GM18508 (cell line): ENCODE results near the gene BCOR.

Experiments used
- ATAC-seq: cut with Tn5 transposase; IDR thresholded peaks from one replicate; pipeline ENCODE4 v1.9.1; 2021; ENCODE audit warnings: moderate number of reproducible peaks; ENCODE audit not compliant: insufficient read depth, unreplicated experiment

BCOR gene

DNA sequence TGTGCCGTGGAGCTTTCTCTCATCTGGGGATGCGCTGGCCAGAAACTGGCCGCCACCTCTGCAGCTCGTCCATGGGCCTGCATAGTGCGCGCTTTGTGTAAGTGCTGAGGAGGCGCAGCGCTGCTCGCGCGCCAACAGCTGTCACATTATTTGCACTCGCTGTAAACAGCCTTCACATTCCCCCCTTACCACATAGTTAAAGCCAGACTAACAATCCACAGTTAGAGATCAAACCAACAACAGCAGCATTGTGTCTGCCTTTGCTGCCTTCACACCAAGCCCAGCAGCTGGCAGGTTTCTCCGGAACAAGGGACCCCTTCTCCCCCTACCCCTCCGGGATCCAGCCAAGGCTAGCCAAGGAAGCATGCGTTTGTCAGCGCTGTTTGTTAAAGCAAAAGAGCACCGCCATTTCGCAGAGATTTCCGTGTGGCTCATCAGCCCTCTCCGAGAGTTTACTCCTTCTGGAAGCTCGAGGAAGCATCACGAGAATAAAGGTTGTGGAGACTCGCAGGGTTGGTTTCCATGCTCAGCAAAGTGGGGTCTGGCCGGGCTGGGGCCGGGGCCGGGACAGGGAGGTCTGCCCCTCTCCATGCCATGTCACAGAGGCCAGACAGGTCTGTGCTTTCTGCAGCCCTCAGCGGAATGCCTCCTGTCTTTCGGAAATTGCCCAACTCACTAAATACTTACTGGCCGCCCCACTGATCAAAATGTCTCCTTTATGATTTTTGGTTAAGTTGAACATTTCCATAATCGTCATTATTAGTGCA lies 11.0 kb downstream of the BCOR start:
- no peak for ATAC-seq

DNA sequence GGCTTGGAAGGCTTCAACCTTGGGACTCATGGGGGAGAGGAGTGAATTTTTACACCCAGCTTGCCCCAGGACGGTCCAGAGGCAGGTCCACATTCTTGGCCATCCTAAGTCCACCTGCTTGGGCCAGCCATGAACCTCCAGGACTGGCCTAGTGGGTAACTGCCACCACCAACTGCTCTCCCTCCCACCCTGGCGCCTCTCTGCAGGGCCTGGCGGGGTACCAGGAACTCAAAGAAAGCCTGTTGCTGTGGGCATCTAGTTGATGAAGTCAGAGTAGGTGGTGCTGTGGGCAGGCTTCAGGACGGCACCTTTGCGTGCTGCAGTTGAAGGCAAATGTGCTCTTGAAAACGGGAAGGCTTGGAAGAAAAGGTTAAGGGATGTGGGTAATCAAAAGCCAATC lies 12.0 kb downstream of the BCOR start:
- ATAC-seq, result no peak

DNA sequence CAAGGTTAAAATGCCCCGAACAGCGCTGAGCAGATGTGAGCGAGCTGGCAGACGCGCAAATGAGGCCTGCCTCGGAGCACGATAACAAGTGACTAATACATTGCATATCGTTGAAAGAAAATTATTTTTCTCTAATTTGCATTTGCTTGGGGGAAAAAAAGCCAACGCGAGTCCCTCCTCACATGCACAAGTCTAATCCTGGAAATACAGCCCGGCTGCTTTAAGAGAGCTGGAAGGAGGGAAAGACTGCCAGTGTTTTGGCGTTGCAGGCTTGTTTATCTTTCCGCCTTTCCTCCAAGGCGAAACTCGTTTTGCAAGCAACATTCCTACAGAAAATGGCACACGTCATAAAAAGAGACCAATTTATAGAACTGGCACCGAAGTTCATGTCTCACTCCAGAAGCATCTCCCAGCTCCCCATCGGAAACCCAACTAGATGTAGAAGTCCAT lies 12.6 kb downstream of the BCOR start:
- ATAC-seq, result no peak

DNA sequence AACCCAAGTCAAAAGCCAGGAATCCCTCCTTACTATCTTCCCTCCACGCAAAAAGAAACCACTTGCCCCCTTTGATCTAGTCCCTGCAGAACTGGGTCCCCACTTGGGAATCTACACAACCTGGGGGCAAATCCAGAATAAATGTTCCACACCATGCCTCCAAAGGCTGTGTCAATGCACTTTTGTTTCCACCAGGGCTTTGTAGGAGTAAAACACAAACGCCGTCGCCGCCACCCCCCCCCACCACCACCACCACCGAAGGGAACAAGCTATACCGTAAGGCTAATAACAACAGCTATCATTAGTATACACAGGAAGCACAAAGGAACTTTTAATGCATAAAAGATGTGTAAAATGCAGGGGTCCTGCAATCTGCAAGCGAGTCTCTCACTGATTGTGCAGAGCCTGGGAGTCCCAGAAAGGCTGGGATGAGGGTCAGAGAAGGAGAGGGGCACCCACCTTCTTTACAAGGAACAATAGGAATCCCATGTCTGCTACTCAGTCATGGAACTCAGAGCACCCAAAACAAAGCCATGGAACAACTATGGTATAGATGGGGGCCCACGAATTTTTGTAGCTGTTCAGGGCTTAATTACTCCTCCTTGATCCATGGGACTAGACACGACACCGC lies 13.2 kb downstream of the BCOR start:
- no peak for ATAC-seq

DNA sequence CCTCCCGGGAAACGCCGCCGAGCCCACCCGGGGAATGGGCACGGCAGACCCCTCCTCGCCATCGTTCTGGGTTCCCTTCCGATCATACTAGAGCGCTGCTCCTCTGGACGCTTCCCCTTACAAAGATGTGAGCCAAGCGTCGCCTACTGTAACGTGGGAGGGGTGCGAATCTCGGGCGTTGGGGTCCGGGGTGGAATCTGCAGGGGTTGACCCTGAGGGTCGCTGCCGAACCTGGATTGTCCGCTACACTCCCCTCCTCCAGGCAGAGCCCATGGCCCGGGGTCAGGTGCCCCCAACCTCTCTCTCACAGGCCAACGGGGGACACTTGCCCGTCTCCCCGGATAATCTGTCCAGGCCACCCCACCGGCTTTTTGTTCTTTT lies 13.8 kb downstream of the BCOR start:
- ATAC-seq, result no peak

DNA sequence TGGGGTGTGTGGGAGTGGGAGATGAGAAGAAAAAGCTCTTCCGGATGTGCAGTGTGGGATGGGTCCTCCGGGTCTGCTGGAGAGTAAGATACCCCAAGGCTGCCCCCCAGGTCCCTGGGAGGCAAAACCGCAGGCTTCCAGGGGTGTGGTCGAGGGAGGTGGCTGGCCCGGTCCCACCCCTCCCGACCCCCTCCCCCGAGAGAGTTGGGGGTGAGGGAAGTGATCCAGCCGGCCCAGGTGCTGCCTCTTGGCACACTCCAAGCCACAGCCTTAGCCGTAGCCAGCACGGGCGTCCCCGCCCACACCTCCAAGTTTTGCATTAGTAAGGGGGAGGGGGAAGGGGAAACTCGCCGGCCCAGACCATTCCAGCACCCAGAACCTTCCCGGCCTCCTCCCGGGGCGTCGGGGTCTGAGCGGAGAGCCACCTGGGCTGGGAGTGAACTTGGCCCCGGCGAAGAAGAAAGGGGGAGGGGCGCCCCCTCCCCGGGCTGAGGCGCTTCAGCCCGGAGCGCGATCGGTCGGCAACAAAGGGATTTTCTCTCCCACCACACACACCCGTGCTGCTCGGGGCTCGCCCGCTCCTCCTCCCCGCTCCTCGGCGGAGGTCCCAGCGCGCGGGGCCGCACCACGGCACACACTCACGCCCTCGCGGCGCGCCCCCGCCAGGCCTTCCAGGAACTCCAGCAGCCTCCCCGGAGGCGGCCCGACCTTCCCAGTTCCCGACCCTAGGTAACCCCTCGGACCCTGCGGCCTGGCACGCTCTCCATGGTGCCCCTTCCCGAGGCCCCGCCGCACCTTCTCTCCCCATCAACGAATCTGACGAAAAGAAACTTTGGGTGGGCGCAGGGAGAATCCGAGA lies 14.4 kb downstream of the BCOR start:
- no peak for ATAC-seq

DNA sequence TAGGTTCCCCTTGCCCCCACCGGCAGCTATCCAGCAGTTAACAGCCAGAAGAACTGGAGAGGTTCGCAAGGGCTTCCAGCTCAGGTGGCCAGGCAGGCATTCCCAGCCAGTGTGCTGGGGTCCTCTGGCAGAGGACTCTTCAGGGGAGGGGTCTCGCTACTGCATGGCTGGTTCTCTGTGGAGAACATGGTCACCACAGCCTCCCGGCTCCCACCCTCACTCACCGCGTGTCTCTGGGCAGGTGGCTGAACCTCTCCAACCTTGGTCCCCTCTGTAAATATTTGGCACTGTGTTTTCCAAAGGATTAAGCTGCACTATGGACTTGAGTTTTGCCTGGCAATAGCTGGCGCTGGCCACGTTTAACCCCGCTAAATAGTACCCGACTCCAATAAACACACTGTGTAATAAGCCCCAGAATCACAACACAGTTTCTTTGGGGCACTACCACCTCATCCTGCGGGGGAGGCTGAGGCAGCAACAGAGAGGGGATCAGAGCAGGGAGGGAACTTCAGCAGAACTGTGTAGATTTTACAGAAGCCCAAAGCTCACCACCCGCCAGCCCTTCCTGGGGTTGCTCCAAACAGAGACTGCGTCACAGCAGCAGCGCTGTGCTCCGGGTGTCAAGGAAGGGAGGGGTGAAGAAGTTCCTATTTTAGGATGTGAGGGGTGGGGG lies 15.2 kb downstream of the BCOR start:
- ATAC-seq, result no peak

DNA sequence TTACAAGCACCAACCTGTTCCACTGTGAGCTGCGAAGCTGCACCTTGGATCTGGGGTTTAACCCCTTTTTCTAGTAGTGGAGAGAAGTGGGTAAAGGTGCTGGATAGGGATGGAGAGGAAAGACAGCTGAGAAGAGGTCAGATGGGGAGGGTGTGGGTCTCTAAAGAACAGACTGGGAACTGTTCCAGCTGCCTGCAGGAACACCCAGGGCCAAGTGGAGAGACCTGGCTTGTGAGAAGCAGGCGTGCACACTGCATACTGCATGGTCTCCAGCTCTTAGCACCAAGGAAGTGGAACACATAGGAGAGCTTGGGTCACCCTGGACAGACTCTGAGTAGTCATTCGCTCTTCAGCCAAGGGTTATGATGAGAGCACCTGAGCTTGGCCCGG lies 16.1 kb downstream of the BCOR start:
- no peak for ATAC-seq

DNA sequence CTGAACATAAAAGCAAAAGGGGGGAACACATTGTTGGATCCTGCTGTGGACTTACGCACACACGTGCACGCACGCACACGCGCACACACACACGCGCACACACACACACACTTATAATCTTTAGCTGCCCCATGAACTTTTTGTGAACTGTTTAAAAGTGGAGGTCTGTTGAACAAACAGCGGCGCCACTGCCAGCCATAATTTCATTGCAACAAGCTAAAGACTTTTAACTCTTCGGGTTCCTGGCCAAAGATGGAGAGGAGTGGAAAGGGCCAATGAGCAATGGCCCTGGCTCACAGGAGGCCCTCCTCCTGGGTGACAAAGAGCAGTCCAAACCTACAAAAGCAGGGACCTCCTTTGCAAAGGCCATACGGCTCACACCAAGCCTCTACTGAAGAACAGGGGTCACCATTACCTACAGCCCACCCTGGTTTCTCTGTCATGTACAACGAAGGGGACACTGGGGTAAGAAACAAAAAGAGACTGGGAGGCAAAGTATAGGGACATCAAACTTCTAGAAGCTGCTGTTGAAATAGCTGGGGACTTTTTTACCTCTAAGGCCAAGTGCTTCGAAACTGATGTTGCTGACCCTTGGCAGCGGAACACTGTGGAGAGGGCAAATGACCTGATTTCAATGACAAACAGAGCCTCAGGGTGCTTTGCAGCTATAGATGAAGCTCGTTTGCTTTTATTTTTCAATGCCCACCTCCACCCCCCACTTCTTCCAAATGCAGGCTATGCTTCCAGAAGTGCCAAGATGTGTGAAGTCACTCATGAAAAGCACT lies 16.7 kb downstream of the BCOR start:
- no peak for ATAC-seq

DNA sequence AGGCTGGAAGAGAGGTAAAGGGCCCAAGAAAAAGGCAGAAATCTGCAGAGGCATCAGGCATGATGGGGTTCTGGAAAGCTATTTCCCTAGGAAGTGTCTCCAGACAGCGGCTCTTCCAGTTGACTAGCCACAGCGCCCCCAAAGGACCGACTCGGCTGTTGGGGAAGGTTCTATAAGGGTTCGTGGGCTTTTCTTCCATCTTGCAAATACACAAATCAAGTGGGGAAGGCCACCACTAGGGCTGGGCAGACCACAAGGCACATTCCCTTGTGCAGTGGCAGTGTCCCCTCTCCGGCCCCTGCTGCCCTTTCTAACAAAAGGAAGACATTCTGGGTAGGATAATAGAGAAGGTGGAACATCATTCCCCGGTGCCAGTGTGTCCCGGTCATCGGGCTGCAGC lies 18.2 kb downstream of the BCOR start:
- no peak for ATAC-seq

DNA sequence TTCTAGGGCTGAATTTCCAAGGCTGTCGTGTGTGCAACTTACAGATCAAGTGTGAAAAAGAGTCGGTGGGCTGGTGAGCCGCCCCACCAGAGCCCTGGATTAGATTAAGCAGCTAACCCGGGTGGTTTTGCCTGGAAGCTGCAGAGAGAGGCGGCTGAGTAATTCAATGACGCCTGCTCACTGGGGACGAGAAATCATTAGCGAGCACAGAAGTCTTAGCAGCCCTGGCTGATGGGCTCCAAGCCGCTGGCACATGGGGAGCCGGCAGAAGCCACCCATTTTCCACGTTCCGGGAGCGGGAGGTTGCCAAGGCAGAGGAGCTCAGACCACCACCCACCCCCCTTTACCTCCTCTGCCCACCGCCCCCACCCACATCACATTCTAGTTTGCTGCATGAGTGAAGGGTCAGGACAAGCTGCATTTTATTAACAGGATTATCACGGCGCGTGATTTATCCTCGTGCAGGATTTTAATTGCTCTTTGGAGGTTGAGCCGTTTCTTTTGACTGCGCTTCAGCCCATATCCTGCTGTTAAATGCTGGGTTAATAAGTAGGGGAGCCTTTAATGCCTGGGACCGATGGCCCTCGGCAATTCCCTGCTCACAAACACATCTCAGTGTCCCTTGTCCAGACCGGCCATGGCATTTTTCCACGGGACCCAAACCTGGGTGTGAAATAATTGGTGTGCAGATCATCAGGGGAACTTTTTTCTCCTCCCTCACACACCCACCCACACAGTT lies 19.1 kb downstream of the BCOR start:
- no peak for ATAC-seq

DNA sequence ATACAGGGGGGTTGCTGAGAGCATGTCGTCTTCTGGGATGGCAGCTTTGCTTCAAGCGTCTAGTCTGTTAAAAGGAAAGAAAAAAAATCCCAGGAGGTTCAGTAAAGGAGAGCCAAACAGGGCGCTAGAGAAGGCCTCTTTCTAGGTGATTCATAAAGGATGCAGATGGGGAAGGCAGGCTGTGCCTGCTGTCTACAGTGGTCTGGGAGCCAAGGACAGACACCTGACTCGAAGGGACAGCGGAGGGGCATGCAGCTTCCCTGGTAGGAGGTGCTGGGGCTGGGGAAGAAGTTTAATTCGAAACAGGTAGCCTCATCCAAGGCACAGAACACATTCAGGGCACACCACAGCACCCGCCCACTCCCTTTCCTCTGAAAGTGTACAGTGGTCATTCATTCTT lies 19.9 kb downstream of the BCOR start:
- ATAC-seq, result no peak

DNA sequence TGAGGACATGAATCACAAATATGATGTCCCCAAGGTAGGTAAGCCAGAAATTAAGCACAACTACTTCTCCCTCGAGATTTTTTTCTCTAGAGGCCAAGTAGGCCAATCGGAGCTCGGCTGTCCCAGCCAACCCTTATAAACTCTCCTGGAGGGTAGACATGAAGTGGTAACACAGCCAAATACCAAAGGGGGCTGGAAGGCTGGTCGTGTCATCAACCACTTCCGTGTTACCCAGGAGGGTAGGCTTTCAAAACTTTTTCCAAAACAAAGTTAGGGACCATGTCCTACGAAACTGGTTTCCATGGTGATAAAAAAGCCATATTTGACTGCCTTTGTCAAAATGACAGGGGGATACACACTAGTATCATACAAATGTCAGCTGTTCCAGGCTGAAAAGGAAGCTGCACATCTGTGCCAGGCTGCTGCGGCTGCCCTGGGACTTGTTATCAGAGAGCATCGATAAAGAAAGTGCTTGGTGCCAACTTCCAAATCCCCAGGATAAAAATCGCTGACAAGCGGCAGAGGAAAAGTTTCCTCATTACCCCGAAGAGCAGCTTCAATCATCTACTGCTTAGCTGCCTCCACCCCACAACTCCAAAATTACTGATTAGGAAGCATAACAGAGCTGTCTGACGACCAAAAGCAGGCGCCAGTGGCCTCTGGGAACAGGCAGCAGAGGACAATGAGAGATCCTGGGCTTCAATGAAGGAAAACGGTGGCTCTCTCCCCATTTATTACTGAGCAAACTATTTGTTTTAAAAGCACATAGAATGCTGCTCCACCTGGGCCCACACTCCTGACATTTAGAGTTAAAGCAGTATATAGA lies 20.8 kb downstream of the BCOR start:
- ATAC-seq, result no peak

DNA sequence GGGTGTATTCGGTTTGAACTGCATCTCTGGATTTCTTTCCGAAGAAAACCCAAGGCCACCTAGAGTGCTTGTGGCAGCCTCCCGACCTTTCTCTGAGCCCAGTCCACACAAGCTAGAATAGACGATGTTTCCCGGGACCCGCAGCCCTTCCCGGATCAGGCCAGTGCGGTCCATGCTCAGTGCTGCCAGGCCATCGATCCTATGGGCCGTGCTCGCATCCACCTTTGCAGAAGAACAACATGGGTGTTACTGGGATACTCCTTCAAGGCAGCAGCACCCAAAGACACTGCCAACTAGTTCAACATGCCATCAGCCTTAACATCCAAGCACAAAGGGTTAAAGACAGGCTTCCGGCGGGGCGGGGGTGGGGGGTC lies 22.8 kb downstream of the BCOR start:
- no peak for ATAC-seq

DNA sequence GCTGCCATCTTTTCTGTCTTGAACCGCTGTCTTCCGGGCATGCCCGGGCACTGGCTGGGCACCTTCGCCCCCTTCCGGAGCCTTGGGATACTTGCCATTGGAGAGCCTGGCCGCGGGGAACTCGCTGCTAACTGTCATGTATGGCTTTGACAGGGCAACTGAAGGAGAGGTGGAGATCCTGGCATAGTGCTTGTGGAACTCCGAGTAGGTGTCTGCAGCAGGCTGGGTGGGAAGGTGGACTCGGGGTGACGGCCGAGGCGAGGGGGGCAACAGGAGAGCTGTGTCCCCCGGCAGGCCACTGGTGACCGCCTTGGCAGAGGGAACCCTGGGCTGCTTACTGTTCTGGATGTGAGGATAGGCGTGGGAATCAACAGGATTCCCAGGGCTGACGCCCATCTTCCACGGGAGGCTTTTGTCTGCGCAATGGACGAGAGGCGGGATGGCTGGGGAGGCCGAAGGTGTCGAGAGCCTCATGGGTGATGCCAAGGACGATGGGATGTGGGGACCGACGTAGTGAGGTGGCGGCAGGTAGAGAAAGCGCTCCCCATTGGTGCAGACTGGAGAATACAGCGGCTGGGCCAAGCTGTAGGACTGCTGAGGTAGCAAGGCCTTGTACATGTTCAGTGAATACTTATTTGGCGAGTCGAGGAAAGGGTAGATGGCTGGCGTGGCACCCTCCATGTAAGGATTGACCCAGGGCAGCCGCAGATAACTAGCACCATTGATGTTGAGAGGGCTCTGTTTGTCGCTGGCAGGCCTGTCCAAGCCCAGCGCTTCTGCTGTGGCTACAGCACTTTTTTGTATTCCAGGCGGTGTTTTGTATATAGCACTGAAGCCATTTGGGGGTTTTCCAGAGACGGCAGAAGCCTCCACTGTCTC lies 23.4 kb downstream of the BCOR start:
- no peak for ATAC-seq

DNA sequence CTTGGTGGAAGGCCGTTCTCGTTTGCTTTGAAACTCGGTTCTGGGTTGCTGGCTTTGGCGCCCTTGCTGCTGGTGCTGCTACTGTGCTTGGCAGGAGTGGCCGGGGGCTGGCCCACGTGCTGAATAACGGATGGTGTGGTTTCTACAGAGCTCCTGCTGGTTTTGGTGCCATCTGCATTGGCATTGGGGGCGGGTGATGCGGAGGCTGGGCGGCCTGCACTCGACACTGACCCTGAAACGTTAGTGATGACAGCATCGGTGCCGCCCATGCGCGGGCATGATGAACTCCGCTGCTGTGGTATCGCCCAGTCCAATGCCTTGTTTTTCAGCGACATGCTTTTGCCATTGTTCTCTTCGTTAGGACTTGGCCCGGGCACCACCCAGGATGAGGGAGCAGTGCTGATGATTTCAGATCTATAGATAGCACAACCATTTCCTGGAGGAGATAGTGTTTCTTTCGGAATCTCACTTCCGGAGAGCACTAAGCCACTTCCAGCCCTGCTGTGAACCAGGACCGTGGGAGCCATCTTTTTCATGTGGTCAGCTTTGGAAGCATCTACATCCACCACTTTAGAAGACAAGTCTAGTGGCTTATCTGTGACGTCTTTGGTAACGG lies 24.2 kb downstream of the BCOR start:
- ATAC-seq, result no peak

DNA sequence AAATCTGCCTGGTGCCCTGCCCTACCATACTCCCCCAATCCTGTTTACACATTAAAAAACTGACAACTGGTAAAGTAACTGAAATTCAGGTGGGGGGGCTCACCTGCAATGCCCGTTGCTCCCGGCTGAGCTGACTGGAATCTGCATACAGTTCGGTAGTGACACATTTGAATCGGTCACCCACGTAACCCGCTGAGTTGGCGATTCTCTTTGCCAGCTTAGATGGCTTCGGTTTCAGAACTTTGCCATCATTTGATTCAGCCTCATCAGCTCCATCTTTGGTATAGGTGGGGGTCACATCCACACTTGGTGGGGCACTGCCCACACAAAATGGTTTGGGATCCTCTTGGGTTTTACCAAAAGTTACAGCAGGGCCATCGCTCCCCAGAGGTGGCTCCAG lies 25.5 kb downstream of the BCOR start:
- ATAC-seq, result no peak
